Measurements from ENCODE around the gene ITPR1.

ITPR1 gene

DNA sequence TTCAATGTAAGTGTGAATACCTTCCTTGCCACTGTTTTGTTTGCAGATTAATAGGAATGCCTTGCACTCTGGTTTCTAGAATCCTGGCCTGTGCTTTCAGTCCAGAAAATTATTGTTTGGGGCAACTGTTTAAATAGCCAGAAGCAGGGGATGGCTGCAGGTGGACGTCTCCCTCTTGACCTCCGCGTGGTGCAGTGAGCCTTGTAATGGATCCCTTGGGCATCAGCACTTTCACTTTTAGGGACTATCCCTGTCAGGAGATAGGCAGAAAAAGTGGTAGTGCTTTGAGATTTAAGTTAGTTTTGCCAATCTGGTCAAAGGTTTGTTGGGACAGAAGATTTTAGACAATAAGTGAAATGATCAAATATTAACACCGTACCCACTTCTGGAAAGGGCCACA lies 307.4 kb downstream of the ITPR1 start:
- TF ChIP-seq, protein P1, sequence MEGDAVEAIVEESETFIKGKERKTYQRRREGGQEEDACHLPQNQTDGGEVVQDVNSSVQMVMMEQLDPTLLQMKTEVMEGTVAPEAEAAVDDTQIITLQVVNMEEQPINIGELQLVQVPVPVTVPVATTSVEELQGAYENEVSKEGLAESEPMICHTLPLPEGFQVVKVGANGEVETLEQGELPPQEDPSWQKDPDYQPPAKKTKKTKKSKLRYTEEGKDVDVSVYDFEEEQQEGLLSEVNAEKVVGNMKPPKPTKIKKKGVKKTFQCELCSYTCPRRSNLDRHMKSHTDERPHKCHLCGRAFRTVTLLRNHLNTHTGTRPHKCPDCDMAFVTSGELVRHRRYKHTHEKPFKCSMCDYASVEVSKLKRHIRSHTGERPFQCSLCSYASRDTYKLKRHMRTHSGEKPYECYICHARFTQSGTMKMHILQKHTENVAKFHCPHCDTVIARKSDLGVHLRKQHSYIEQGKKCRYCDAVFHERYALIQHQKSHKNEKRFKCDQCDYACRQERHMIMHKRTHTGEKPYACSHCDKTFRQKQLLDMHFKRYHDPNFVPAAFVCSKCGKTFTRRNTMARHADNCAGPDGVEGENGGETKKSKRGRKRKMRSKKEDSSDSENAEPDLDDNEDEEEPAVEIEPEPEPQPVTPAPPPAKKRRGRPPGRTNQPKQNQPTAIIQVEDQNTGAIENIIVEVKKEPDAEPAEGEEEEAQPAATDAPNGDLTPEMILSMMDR (IDR thresholded peaks at IDR 0.05; ENCODE audit: low read length): no peak
- no peak for TF ChIP-seq EZH2 (IDR thresholded peaks at IDR 0.05; ENCODE audit: borderline replicate concordance, low read length)
- Histone ChIP-seq H2AFZ (ENCODE audit: low read length) (no peak overlapping the region), H3K9me2 (ENCODE audit: low read depth, low read length) (no peaks in the 10 kb centered on the region), H3K9me3 (ENCODE audit: low read length) (no peaks in the 10 kb centered on the region), H3K27me3 (ENCODE audit: insufficient read depth, low read length) (no peaks in the 10 kb centered on the region), H3F3A (ENCODE audit: insufficient read depth, low read length) (no peaks in the 10 kb centered on the region), H3K4me2 (ENCODE audit: low read length) (no peak overlapping the region), H3K4me3 (ENCODE audit: low read depth, low read length, poor library complexity, severe bottlenecking) (no peak overlapping the region), H4K20me1 (ENCODE audit: insufficient read depth, low read length) (no peaks in the 10 kb centered on the region), H3K36me3 (ENCODE audit: insufficient read depth, low read length) (no peaks in the 10 kb centered on the region), H3K27ac (ENCODE audit: low read depth, low read length, poor library complexity, severe bottlenecking) (no peak overlapping the region), H3K9ac (ENCODE audit: low read length) (no peak overlapping the region), H3K4me1 (ENCODE audit: insufficient read depth, low read length, severe bottlenecking) (no peaks in the 10 kb centered on the region), H3K79me2 (ENCODE audit: insufficient read depth, low read length) (no peaks in the 10 kb centered on the region)

GRCh38 chr3:4801892-4802291 lies 308.7 kb downstream of the ITPR1 start:
- H4K20me1 ChIP-seq (ENCODE audit: insufficient read depth, low read length): no peaks in the 10 kb centered on the region
- no peak overlapping the region for H3K4me3 ChIP-seq (ENCODE audit: low read depth, low read length, poor library complexity, severe bottlenecking)
- H3K27me3 ChIP-seq (ENCODE audit: insufficient read depth, low read length): no peaks in the 10 kb centered on the region
- H3K9me3 ChIP-seq (ENCODE audit: low read length): no peaks in the 10 kb centered on the region
- H3K27ac ChIP-seq (ENCODE audit: low read depth, low read length, poor library complexity, severe bottlenecking): no peak overlapping the region
- H3K4me2 ChIP-seq (ENCODE audit: low read length): no peak overlapping the region
- no peaks in the 10 kb centered on the region for H3K4me1 ChIP-seq (ENCODE audit: insufficient read depth, low read length, severe bottlenecking)
- TF ChIP-seq EZH2 (IDR thresholded peaks at IDR 0.05; ENCODE audit: borderline replicate concordance, low read length): no peak
- TF ChIP-seq, protein P1 (IDR thresholded peaks at IDR 0.05; ENCODE audit: low read length): no peak
- H3K79me2 ChIP-seq (ENCODE audit: insufficient read depth, low read length): no peaks in the 10 kb centered on the region
- H3K36me3 ChIP-seq (ENCODE audit: insufficient read depth, low read length): no peaks in the 10 kb centered on the region
- H3K9ac ChIP-seq (ENCODE audit: low read length): no peak overlapping the region
- no peaks in the 10 kb centered on the region for H3K9me2 ChIP-seq (ENCODE audit: low read depth, low read length)
- no peaks in the 10 kb centered on the region for H3F3A ChIP-seq (ENCODE audit: insufficient read depth, low read length)
- H2AFZ ChIP-seq (ENCODE audit: low read length): no peak overlapping the region

DNA sequence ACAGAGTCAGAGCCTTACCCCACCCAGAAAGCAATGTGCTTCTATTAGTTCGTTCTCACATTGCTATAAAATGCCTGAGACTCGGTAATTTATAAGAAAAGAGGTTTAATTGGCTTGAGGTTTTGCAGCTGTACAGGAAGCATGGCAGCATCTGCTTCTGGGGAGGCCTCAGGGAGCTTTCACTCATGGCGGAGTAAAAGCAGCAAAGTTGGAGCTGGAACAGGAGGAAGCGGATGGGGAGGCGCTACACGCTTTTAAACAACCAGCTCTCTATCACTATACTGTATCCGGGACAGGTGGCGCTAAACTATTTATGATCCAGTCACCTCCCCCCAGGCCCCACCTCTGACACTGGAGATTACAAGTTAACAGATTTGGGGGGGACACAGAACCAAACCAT lies 309.8 kb downstream of the ITPR1 start:
- no peaks in the 10 kb centered on the region for H3K36me3 ChIP-seq (ENCODE audit: insufficient read depth, low read length)
- no peaks in the 10 kb centered on the region for H3K4me1 ChIP-seq (ENCODE audit: insufficient read depth, low read length, severe bottlenecking)
- no peak for TF ChIP-seq EZH2 (IDR thresholded peaks at IDR 0.05; ENCODE audit: borderline replicate concordance, low read length)
- TF ChIP-seq, protein P1 (IDR thresholded peaks at IDR 0.05; ENCODE audit: low read length): no peak
- no peaks in the 10 kb centered on the region for H3K27me3 ChIP-seq (ENCODE audit: insufficient read depth, low read length)
- H2AFZ ChIP-seq (ENCODE audit: low read length): no peak overlapping the region
- H3K9me2 ChIP-seq (ENCODE audit: low read depth, low read length): no peaks in the 10 kb centered on the region
- no peak overlapping the region for H3K4me2 ChIP-seq (ENCODE audit: low read length)
- no peaks in the 10 kb centered on the region for H3F3A ChIP-seq (ENCODE audit: insufficient read depth, low read length)
- no peaks in the 10 kb centered on the region for H4K20me1 ChIP-seq (ENCODE audit: insufficient read depth, low read length)
- H3K4me3 ChIP-seq (ENCODE audit: low read depth, low read length, poor library complexity, severe bottlenecking): no peak overlapping the region
- no peak overlapping the region for H3K9ac ChIP-seq (ENCODE audit: low read length)
- H3K9me3 ChIP-seq (ENCODE audit: low read length): no peaks in the 10 kb centered on the region
- no peaks in the 10 kb centered on the region for H3K79me2 ChIP-seq (ENCODE audit: insufficient read depth, low read length)
- no peak overlapping the region for H3K27ac ChIP-seq (ENCODE audit: low read depth, low read length, poor library complexity, severe bottlenecking)
